BLaER1 (cell line): ENCODE measurements around the gene KCP.
A peak's percentile ranks its signal among the peaks of the same experiment; 100 is the strongest.

Source experiments
- H3K27ac ChIP-seq: shearing (Covaris generic); formaldehyde crosslinking; 2 replicates; pipeline ENCODE4 v1.8.1; 2022
- H3K27me3 ChIP-seq: shearing (Covaris generic); formaldehyde crosslinking; 2 replicates; pipeline ENCODE4 v1.8.1; 2022
- H3K36me3 ChIP-seq: shearing (Covaris generic); formaldehyde crosslinking; 2 replicates; pipeline ENCODE4 v1.8.1; 2022
- H3K4me1 ChIP-seq: shearing (Covaris generic); formaldehyde crosslinking; 2 replicates; pipeline ENCODE4 v1.8.1; 2022
- H3K4me2 ChIP-seq: shearing (Covaris generic); formaldehyde crosslinking; 2 replicates; pipeline ENCODE4 v1.8.1; 2022
- H3K4me3 ChIP-seq: shearing (Covaris generic); formaldehyde crosslinking; 2 replicates; pipeline ENCODE4 v1.8.1; 2022
- H3K9ac ChIP-seq: shearing (Covaris generic); formaldehyde crosslinking; 2 replicates; pipeline ENCODE4 v1.8.1; 2022
- H3K9me3 ChIP-seq: shearing (Covaris generic); formaldehyde crosslinking; 2 replicates; pipeline ENCODE4 v1.8.1; 2022
- H4K20me1 ChIP-seq: shearing (Covaris generic); formaldehyde crosslinking; 2 replicates; pipeline ENCODE4 v1.8.1; 2022
- Cebpa-rat ChIP-seq: shearing (Covaris generic); IDR thresholded peaks from 2 replicates; pipeline ENCODE4 v1.8.1; 2022

The KCP gene

DNA sequence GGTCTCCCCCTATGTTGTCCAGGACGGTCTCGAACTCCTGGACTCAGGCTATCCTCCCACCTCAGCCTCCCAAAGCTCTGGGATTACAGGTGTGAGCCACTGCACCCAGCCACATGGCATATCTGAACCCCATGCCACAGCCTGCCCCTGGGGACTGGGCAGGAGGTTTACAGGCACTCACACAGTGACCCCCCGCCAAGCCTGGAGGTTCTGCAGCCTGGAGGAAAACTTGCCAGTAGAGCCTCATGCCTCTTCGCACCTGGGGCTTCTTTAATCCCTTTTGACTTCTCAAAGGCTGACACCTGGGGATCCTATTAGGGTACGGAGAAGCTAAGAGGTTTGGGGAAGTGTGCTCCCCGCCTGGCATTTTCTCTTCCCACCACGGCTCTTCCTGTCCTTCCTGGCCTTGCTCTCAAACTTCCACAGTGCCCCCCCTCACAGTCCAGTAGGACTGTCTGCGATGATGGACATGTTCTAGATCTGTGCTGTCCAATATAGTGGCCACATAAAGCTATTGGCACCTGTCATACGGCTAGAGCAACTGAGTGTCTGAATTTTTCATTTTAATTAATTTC lies 11.4 kb upstream of the KCP start:
- Histone ChIP-seq H3K4me2 (no peak overlapping the region), H3K36me3 (no peaks in the 10 kb centered on the region), H3K9me3 (no peaks in the 10 kb centered on the region), H3K27ac (no peak overlapping the region), H4K20me1 (no peaks in the 10 kb centered on the region), H3K27me3 (peaks cover 19% of the 10 kb centered on the region), H3K9ac (no peak overlapping the region), H3K4me1 (peaks cover 29% of the 10 kb centered on the region), H3K4me3 (no peak overlapping the region)
- TF ChIP-seq Cebpa-rat = no peak

DNA sequence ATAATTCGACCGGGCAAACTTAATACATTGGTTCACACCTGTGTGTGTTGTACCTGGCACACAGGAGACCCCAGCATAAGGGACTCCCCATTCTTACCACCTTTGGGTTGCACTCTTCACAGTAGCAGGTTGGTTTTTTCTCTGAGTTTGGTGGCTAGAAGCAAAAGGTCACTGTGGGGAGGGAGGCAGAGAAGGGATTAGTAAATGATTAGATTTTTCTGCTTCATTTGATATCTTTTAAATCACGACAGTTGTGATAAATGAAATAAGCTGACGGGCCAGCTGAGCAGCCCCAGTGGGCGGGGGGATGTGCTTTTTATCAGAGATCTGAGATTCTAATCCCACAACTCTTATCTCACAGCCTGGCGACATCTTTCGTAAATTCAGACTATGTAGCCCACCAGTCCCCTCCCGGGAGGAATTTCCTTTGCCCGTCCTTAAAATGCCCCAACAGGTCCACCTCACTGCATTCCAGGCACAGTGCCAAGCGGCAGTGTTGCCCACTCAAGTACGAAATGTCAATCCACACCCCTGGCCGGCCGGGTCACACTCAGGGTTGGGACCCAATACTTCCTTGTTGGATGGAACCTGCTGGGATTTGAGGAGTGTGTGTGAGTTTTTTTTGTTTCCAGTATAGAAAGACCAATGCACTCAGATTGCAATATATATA lies 10.5 kb upstream of the KCP start:
- Histone ChIP-seq H3K36me3 (no peaks in the 10 kb centered on the region), H3K4me2 (peak overlapping the region; percentile 33; the same call in 1 of the 2 replicates), H4K20me1 (no peaks in the 10 kb centered on the region), H3K4me1 (peaks cover 20% of the 10 kb centered on the region), H3K9me3 (no peaks in the 10 kb centered on the region), H3K9ac (no peak overlapping the region), H3K27ac (no peak overlapping the region), H3K27me3 (peaks cover 28% of the 10 kb centered on the region), H3K4me3 (no peak overlapping the region)
- TF ChIP-seq Cebpa-rat = no peak

GRCh38 chr7:128919881-128920799 lies 9.6 kb upstream of the KCP start:
- peaks cover 19% of the 10 kb centered on the region for H3K4me1 ChIP-seq
- no peaks in the 10 kb centered on the region for H3K9me3 ChIP-seq
- no peaks in the 10 kb centered on the region for H3K36me3 ChIP-seq
- TF ChIP-seq Cebpa-rat = no peak
- H3K4me3 ChIP-seq = no peak overlapping the region
- no peaks in the 10 kb centered on the region for H4K20me1 ChIP-seq
- peak overlapping the region; percentile 33; the same call in 1 of the 2 replicates for H3K4me2 ChIP-seq
- peaks cover 37% of the 10 kb centered on the region for H3K27me3 ChIP-seq
- H3K27ac ChIP-seq = no peak overlapping the region
- H3K9ac ChIP-seq = no peak overlapping the region

GRCh38 chr7:128919241-128919640 lies 8.7 kb upstream of the KCP start:
- no peaks in the 10 kb centered on the region for H4K20me1 ChIP-seq
- H3K27ac ChIP-seq = no peak overlapping the region
- H3K9me3 ChIP-seq = no peaks in the 10 kb centered on the region
- H3K4me1 ChIP-seq = peaks cover 26% of the 10 kb centered on the region
- no peaks in the 10 kb centered on the region for H3K36me3 ChIP-seq
- no peak overlapping the region for H3K4me3 ChIP-seq
- no peak overlapping the region for H3K9ac ChIP-seq
- H3K4me2 ChIP-seq = no peak overlapping the region
- TF ChIP-seq Cebpa-rat = no peak
- peaks cover 46% of the 10 kb centered on the region for H3K27me3 ChIP-seq

DNA sequence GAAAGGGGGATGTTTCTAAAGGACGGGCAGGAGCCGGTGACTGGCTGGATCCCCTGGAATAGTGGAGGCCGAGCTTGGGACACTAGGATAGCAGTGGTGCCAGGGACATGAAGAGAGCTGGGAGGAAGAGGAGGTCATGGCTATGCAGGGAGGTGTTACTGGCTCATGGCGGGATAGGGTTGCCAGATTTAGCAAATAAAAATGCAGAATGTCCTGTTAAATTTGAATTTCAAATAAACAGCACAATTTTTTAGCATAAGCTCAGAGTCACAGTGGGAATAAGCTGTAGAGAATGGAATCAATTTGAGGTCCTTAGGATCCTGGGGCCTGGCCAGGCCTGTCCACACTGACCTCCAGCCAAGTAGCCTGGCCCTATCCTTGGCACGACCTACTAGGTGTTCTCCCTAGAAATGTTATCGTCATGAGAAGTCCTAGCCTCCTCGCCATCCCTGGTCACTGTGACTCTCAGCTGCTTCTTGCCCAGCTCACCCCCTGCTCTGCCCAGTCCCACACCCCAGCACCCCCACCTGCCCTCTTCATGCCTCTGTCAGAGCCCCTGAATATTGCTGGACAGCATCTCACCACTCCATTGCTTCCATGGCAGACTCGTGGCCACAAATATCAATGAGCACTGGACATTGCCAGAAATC lies 7.6 kb upstream of the KCP start:
- no peaks in the 10 kb centered on the region for H3K36me3 ChIP-seq
- H4K20me1 ChIP-seq = no peaks in the 10 kb centered on the region
- peaks cover 26% of the 10 kb centered on the region for H3K4me1 ChIP-seq
- H3K27me3 ChIP-seq = peaks cover 55% of the 10 kb centered on the region
- no peak overlapping the region for H3K4me3 ChIP-seq
- TF ChIP-seq Cebpa-rat = no peak
- H3K9me3 ChIP-seq = no peaks in the 10 kb centered on the region
- no peak overlapping the region for H3K27ac ChIP-seq
- no peak overlapping the region for H3K9ac ChIP-seq
- H3K4me2 ChIP-seq = no peak overlapping the region

DNA sequence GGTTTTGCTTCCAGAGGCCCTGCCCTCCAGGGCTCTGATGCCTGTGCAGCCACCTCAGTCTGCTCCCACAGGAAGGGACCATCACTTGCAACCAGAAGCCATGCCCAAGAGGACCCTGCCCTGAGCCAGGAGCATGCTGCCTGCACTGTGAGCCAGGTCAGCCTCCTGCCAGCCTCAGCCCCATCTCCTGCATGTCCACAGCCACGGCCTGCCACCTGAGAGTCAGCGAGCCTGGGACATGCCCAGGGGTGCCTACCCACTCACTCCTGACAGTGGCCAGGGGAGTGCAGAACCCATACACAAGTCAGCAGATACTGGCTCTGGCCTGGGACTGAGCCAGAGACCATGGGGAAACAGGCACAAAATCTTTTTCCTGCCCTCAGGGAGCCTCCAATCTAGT lies 6.6 kb upstream of the KCP start:
- Histone ChIP-seq H3K9ac (no peak overlapping the region), H3K4me2 (no peak overlapping the region), H3K27ac (no peak overlapping the region), H4K20me1 (no peaks in the 10 kb centered on the region), H3K4me3 (no peak overlapping the region), H3K27me3 (peaks cover 63% of the 10 kb centered on the region), H3K4me1 (peaks cover 25% of the 10 kb centered on the region), H3K9me3 (no peaks in the 10 kb centered on the region), H3K36me3 (no peaks in the 10 kb centered on the region)
- TF ChIP-seq Cebpa-rat = no peak

DNA sequence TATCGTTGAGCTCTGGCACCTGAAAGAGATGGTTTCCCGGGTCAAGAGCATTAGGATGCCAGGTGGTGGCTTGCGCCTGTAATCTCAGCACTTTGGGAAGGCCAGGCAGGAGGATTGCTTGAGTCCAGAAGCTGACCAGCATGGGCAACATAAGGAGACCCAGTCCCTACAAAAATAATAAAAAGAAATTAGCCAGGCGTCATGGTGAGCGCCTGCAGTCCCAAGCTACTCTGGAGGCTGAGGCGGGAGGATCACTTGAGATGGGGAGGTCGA lies 6.1 kb upstream of the KCP start:
- Histone ChIP-seq H3K27me3 (peaks cover 68% of the 10 kb centered on the region), H3K36me3 (no peaks in the 10 kb centered on the region), H3K4me2 (no peak overlapping the region), H3K9me3 (no peaks in the 10 kb centered on the region), H4K20me1 (no peaks in the 10 kb centered on the region), H3K4me3 (no peak overlapping the region), H3K27ac (no peak overlapping the region), H3K4me1 (peaks cover 25% of the 10 kb centered on the region), H3K9ac (no peak overlapping the region)
- TF ChIP-seq Cebpa-rat = no peak

DNA sequence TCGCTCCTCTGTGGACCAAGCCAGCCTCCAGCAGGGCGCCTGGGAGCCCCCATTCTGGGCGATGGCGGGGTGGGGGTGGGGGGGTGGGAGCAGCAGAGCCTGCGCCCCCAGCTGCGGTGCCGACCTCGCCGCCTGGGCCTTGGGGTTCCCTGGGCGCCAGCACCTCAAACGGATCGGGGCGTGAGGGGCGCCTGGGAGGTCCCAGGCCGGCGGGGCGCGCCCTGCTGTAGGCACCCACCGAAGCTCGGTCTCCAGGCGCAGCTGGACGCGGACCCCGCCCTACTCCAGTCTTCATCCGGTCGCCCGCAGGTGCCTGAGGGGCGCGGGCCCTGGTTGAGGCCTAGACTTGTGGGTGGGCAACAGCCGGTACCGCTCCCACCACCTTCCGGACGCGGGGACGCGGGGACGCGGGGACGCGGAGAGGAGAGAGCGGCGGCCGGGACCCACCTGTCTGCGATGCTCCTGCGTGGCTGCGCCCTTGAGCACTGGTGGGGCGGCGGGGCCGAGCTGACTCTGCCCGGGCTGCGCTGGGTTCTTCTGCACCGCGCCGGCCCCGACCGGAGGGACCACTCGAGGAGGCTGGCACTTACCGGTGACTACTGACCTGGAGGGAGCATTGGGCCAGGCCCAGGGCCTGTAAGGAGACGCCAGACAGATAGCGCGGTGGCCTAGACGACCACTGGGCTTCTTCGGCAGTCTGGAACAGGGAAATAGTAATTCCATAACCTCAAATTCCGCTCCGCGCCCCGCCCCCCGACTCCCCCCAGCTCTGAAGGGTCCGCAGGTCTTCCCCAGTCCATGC lies 5.5 kb upstream of the KCP start:
- Histone ChIP-seq H3K4me3 (no peak overlapping the region), H3K4me1 (peaks cover 28% of the 10 kb centered on the region), H3K4me2 (no peak overlapping the region), H3K9ac (no peak overlapping the region), H3K27ac (no peak overlapping the region), H4K20me1 (no peaks in the 10 kb centered on the region), H3K9me3 (no peaks in the 10 kb centered on the region), H3K27me3 (peaks cover 74% of the 10 kb centered on the region), H3K36me3 (no peaks in the 10 kb centered on the region)
- TF ChIP-seq Cebpa-rat = no peak

DNA sequence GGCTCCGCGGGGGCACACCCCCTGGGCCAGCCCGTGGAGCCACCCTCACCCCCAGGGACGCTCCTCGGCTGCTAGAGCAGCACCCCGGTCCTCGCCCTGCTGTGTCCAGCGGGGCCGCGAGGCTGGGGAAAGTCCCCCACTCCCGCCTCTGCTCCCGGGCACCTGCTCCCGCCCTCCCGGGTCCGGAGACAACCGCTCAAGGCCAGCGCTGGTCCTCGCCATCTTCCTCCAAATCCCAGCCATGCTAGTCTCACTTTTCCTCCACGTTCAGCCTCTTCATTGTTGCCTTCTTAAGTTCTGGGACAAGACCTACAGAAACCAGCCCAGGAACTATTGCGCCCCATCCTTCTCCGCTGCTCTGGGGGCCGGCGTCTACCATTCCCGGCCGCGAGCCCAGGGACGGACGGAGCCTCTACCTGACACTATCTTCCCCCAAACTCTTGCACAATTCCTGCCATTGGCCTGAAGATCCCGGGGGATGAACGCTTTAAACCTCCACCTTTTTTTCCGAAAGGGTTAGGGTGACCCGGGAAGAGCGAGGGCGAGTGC lies 4.8 kb upstream of the KCP start:
- H3K36me3 ChIP-seq = no peaks in the 10 kb centered on the region
- TF ChIP-seq Cebpa-rat = no peak
- peak overlapping the region; percentile 36 for H3K4me2 ChIP-seq
- H3K27ac ChIP-seq = no peak overlapping the region
- no peaks in the 10 kb centered on the region for H4K20me1 ChIP-seq
- H3K4me3 ChIP-seq = no peak overlapping the region
- no peak overlapping the region for H3K9ac ChIP-seq
- no peaks in the 10 kb centered on the region for H3K9me3 ChIP-seq
- H3K27me3 ChIP-seq = peaks cover 80% of the 10 kb centered on the region
- peaks cover 28% of the 10 kb centered on the region for H3K4me1 ChIP-seq
